CD4-positive, alpha-beta T cell treated with Interleukin-17A for 1 hour (primary cell): Measurements from ENCODE around the gene AUNIP.

ENCODE experiments used
- DNase-seq: peaks from one replicate; pipeline ENCODE4 v3.0.0-alpha.2; 2020

AUNIP gene

DNA sequence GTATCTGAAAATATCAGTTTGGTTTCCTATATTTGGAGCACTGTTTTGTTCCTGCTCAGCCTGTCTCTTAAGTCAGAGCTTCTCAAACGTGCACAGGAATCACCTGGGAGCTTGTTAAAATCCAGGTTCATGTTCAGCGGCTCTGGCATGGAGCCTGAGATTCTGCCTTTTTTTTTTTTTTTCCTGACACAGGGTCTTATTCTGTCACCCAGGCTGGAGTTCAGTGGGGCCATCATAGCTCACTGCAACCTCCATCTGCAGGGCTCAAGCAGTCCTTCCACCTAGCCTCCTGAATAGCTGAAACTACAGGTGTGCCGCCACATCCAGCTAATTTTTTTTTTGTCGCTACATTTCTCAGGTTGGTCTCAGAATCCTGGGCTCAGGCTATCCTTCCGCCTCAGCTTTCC, 71.5 kb downstream of the AUNIP start:
- no peak for DNase-seq

DNA sequence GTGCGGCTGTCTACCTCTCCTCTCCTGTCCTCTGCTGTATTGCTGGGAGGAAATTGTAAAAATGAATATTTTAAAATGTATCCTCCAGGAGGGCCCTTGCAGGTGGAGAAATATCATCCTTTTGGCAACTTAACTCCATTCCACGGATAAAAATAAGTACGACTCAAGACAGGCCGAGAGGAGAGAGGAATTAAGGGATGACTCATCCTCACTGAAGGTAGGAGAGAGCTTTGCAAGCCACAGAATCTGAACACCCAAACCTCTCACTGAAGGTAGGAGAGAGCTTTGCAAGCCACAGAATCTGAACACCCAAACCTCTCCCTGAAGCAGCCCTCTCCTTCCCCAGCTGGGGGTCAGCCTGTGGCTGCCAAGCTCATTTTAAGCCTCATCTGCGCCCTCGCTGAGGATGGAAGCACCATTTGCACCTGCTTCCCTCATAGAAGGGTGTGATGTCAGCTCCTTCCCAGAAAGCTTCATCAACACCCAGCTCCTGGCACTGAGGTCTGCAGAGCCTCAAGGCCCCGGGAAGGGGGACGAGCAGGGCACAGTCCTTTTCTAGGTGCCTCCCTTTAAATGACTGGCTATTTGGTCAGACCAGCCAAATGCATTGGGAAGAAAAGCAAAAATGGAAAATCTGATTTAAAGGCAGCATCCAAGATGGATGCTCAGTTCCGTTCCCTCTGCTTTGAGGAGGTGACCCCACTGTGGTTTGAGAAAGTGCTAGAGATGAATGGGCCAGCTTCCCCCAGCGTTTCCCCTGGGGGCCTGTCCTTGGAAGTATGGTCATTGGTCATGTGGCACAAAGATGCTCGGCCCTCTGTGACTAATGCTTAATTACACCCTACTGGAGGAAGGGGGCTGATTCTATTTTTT, 72.1 kb downstream of the AUNIP start:
- DNase-seq: no peak

DNA sequence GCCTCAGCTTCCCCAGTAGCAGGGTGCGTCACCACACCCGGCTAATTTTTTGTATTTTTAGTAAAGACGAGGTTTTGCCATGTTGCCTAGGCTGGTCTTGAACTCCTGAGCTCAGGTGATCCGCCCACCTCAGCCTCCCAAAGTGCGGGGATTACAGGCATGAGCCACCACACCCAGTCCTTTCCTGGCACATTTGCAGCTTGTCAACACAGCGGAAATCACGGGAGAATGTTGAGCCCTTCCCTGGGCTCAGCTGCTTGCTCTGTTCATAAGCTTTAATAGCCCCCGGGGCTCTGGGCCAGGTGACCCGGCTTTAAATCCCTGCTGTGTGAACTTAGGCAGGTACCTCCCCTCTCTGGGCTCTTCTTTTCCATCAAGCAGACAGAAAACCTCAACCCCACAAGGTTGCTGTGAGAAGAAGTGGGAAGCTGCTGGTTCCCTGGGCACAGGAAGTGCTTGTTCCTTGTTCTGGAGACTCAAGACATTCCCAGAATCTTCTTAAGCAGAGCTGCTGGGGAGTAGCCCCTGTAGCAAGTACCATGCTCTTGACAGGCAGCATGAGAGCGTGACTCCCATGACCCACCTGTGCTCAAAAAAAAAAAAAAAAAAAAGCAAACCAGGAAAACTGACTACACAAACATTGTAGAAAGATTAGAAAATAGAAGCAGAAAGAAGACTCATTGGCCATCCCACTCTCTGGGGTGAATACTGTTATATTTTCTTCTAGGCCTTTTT, 73.8 kb downstream of the AUNIP start:
- no peak for DNase-seq

DNA sequence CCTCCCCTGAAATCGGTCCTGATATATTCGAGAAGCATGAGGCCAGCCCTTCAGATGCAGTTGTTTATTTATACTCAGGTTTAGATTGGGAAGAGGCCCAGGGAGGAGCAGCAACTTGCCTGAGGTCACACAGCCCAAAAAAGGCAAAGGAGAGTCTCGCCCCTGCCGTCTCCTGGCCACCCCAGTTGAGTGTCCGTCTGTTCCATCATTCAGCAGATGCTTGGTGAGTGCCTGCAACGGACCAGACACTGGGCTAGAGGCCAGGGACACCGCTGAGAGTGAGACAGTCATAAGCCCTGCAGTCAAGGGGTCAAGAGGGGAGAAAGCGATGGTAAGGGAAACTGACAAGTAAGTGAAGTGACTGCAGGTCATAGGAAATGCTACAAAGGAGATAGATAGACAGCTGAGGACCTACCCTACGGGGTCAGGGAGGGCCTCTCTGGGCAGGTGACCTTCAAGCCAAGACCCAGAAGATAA, 74.6 kb downstream of the AUNIP start:
- no peak for DNase-seq
